ENCODE data around the gene RASSF4.

Gene RASSF4

DNA sequence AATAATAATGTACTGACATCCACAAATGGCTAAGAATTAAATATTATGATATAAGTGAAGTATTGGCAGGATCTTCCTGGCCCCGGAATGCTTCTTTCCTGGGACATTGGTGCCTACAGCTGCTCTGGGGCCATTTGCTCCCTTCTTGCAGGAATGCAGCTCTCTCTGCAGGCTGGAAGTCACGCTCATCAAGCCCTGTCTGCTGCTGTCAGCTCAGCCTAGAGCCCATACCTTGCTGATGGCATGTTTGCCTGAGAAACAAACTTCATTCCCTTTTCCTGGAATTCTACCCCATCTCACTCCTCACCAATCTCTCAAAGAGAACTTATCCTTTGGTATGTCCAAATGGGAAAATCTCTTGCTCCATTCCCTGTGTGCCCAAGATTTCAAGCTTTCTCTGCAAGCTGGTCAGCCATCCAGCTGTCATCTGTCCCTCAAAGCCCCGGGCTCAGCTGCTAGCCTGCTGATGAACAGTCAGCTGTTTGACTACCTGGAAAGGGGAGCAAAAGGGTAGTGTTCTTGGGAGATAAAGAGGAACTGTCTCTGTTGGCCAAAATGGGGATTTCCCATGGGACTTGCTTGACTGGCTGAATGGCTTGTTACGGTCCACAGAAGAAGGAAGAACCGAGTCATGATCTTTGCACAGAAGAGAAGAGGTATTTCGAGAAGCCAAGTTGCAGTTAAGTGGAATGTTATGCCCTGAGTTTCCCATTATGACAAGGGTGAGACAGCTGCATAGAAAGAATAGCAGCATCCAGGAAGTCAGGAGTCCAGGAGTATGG is 12.0 kb upstream of the RASSF4 start:
- no peak for DNase-seq (ENCODE audit: low read depth)

DNA sequence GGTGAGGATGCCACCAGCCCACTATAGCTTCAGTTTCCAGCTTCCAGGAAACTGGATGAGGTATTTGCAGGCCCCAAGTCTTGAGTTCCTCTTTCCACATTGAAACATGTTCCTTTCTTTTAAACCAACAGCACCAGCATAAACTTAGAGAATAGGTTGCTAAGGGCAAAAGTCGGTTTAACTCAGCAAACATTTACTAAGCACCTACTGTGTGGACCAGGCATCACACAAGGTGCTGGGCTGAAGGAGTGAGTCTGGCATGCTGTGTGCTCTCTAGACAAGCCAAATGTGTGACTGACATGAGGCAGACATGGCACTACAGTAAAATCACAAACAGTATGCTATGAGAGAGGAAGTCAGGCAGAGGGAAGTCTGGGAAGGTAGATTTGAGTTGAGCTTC is 11.0 kb upstream of the RASSF4 start:
- no peak for DNase-seq (ENCODE audit: low read depth)

- DNase-seq (ENCODE audit: low read depth) = no peak
Observed at GRCh38 chr10:44949127-44949802, 10.3 kb upstream of the RASSF4 start.

DNA sequence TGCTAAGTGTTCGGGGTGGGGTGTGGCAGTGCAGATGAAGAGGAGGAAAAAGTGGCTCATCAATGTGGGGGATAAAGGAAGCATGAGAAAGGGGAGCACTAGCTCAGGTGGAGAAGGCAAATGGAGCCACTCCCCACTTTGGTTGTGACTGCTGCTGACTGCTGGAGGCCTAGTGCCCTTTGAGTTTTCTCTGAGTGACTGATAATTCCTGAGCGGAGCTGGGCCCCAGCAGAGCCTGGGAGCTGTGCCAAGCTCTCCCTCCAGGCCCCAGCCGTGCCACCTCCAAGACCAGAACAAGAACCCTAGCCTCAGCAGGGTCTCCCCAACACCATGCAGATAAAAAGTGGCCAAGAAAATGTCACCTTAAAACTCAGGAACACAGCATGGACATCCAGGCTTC is 9.7 kb upstream of the RASSF4 start:
- no peak for DNase-seq (ENCODE audit: low read depth)

DNA sequence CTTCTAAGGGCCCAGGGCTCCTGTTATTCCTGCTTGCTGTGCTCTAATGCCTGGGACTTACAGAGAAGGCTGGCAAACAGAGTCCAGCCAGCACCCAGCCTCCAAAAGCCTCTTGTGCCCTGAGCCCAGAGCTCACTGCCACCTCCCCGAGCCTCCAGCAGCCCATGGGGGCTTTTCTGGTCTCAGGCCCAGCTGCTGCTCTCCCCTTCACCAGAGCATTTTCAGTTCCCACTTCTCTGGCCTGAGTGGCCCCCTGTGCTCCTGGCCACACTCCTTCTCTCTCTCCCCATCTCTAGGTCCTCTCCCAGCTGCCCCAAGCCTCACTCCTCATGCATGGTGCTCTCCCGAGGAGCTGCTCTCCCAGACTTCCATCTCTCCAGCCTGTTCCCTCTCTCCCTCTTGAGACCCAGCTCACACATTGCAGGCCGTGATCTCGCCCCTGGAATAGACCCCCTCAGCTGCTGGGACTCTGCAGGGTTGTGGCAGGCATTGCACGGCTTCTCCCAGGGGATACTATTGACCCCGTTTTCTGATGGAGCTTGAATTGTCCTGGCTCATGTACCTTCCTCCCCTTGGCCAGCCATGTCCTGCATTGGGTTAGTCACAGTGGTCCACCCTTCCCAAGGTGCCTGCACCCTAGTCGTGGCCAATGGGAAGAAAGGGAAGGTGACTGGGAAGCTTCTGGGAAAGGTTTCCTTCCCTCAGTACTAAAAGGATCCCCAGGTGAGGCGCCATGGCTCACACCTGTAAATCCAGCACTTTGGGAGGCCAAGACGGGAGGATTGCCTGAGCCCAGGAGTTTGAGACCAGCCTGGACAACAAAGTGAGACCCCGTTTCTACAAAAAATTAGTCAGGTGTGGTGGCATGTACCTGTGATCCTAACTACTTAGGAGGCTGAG is 9.0 kb upstream of the RASSF4 start:
- DNase-seq (ENCODE audit: low read depth) = no peak

- no peak for DNase-seq (ENCODE audit: low read depth)
Observed at GRCh38 chr10:44951576-44952226, 7.9 kb upstream of the RASSF4 start.

DNA sequence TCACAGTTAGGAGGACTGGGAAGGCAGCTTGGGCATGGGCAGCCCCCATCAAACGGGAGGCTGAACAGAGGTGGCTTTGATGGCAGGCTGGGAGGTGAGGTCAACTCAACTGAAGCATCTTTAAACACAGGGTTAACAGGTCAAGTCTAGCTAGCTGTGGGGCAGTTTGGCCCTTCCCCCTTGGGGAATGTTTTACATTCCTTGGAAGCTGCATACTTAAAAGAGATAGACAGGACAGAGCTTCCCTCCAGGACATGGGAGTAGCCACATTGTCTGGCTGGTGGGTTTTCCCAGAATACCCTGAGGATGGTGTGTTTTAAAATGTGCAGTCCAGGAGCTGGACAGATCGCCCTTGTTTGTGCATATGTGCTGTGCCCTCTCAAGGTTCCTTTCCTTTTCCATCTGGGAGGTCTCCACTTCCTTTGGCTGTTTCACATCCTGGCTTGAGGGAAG is 6.8 kb upstream of the RASSF4 start:
- no peak for DNase-seq (ENCODE audit: low read depth)

- no peak for DNase-seq (ENCODE audit: low read depth)
Observed at GRCh38 chr10:44954042-44954441, 5.6 kb upstream of the RASSF4 start.

- DNase-seq (ENCODE audit: low read depth) = no peak
Observed at GRCh38 chr10:44954962-44955361, 4.6 kb upstream of the RASSF4 start.

GRCh38 chr10:44955413-44956070 is 4.1 kb upstream of the RASSF4 start:
- DNase-seq (ENCODE audit: low read depth) = no peak

DNA sequence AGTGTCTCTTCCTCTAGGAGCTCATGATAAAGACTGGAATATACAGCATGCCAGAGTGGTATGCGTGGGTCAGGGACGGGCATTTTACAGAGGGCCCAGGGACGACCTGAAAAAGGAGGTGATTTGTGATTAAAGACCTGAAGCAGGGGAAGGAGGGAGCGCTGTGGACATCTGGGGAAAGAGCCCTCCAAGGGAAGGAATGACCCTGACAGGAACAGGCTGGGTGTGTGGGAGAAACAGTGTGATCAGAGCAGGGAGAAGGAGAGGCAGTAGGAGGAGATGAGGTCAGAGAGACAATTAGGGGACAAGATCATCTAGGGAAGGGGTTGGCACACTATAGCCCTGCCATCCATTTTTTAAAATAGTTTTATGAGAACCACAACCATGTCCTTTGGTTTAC is 3.4 kb upstream of the RASSF4 start:
- DNase-seq (ENCODE audit: low read depth) = no peak

DNA sequence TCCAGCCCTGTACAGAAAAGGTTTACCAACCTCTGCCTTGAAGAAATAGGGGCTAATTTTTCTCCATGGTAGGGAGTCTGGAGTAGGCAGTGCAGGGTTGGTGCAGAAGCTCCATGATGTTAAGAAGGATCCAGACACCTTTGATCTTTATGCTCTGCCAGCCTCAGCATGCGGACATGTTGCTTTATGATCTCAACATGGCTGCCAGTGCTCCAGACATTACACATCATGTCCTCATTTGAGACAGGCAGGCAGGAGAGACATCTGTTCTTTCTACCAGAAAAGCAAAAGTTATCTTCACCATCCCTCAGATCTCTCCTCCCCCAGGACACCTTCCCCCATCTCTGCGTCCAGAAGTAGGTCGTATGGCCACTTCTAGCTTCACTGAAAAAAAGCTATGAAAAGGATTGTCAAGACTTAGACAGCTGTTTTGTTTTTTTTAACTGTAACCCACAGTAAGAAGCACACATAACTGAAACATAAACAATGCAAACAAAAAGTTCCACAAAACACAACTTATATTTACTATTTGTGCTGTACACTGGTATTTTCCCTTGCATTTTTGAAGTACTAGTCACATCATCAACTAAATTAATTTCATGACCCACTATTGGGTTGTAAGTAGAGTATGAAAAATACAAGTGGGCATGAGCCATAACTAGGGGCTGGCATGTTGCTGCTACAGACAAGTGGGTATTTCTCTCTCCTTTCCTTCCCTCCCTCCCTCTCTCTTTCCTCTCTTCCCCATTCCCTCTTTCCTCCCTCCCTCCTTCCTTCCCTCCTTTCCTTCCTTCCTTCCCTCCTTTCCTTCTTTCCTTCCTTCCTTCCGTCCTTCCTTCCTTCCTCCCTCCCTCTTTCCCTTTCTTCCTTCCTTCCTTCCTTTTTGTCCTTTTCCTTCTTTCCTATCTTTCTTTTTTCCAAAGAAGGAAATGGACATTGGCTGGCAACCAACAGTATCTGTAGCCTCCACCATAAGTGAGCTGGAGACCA is 2.6 kb upstream of the RASSF4 start:
- DNase-seq (ENCODE audit: low read depth) = no peak

GRCh38 chr10:44958196-44958897 is 1.3 kb upstream of the RASSF4 start:
- no peak for DNase-seq (ENCODE audit: low read depth)

DNA sequence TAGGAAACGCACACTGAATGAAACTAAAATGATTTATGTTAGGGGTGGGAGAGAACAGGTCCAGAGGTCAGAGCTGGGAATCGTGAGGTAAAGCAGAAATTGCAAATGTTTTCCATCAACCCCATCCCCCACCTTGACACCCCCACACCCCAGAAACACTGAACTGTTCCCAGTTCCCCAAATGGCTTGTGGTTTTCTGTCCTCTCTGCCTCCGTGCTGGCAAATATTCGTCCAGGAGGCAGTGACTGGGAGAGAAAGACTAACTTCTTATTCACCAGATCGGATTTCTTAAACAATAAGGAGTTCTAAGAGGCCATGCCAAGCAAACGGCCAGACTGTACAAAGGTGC is 730 bp upstream of the RASSF4 start:
- DNase-seq (ENCODE audit: low read depth) = no peak

- no peak for DNase-seq (ENCODE audit: low read depth)
Observed at GRCh38 chr10:44960088-44960460, 472 bp downstream of the RASSF4 start.

DNA sequence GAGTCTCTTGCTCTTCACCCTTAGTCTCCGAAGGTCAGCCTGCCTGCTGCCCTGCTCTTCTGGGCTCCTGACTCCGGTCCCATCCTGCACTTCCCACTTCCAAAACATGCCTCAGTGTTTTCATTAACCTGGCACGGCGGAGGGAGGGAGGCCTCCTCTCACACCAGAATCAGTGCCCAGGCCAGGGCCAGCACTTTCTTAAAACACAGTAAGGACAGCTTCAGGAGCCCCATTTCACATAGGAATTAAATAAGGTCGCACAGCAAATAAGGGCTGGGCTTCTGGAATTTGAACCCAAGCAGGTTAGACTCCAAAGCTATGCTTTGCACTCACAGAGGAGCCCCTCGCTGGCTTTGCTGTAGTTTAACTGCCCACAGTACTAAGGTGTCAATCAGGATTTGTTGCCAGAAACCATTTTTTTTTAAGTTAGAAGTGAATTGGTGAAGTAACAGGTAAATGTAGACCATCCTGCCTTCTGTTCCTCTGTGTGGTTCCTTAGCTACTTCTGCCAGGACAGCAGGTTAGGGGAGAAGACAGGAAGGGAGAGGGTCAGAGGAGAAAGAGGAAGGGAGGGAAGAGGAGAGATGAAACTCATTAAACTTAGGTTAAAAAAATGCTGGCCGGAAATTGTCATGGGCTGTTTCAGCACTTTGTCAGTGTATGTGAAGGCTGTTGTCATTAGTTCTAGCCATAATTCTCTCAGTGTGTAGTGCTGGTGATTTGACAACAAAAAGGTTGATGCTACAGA is 1.1 kb downstream of the RASSF4 start:
- DNase-seq (ENCODE audit: low read depth) = no peak

DNA sequence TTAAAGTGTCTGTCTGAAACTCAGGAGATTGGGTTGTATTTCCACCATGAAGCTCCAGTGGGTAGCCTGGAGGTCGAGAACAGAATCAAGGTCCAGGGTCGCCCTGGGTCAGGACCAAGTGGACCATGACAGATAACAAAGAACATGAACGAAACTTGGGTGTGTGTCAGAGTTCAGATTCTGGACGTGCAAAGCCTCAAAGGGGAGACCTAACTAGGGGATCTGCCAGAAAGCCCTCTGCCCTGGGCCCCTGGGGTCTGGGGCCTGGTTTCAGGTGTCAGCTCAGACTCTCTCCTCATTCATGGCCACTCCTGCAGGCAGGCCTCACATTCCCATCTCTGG is 1.6 kb downstream of the RASSF4 start:
- DNase-seq (ENCODE audit: low read depth) = no peak

- no peak for DNase-seq (ENCODE audit: low read depth)
Observed at GRCh38 chr10:44961931-44962750, 2.5 kb downstream of the RASSF4 start.

All from HS-27A (cell line).